NCI-H510A treated with DMSO at 0.1 percent for 48 hours (cell line): Measurements from ENCODE around the gene TULP4.

Experiments used
- DNase-seq: peaks from one replicate; lab custom pipeline; 2025; lab: John Stamatoyannopoulos, UW

The TULP4 gene

GRCh38 chr6:158312165-158312564 is at the start of gene TULP4:
Gene TULP4, plus strand, starts transcription at chr6:158312465. Its CDS starts 1,552 bp downstream, at chr6:158314017.
- no peak for DNase-seq

- no peak for DNase-seq
Observed at GRCh38 chr6:158262755-158263154, 49.5 kb upstream of the TULP4 start.

- DNase-seq = no peak
Observed at GRCh38 chr6:158264180-158264579, 48.1 kb upstream of the TULP4 start.

- DNase-seq = no peak
Observed at GRCh38 chr6:158266131-158266530, 46.1 kb upstream of the TULP4 start.

GRCh38 chr6:158268361-158269147 is 43.7 kb upstream of the TULP4 start:
- DNase-seq = no peak

- DNase-seq = no peak
Observed at GRCh38 chr6:158269657-158270056, 42.6 kb upstream of the TULP4 start.

GRCh38 chr6:158270389-158271127 is 41.7 kb upstream of the TULP4 start:
- DNase-seq = no peak

- DNase-seq = no peak
Observed at GRCh38 chr6:158272324-158272723, 39.9 kb upstream of the TULP4 start.

- DNase-seq = no peak
Observed at GRCh38 chr6:158278004-158278403, 34.3 kb upstream of the TULP4 start.

- DNase-seq = no peak
Observed at GRCh38 chr6:158279615-158280014, 32.6 kb upstream of the TULP4 start.

GRCh38 chr6:158283304-158283980 is 28.8 kb upstream of the TULP4 start:
- no peak for DNase-seq

- DNase-seq = no peak
Observed at GRCh38 chr6:158284007-158284875, 28.0 kb upstream of the TULP4 start.

GRCh38 chr6:158284876-158285655 is 27.2 kb upstream of the TULP4 start:
- no peak for DNase-seq

- DNase-seq = no peak
Observed at GRCh38 chr6:158285656-158286021, 26.6 kb upstream of the TULP4 start.

GRCh38 chr6:158286413-158286812 is 25.9 kb upstream of the TULP4 start:
- no peak for DNase-seq

GRCh38 chr6:158287047-158287446 is 25.2 kb upstream of the TULP4 start:
- DNase-seq = no peak

GRCh38 chr6:158290040-158290439 is 22.2 kb upstream of the TULP4 start:
- DNase-seq = no peak

GRCh38 chr6:158290659-158291058 is 21.6 kb upstream of the TULP4 start:
- no peak for DNase-seq

GRCh38 chr6:158292016-158292415 is 20.2 kb upstream of the TULP4 start:
- no peak for DNase-seq

- DNase-seq = no peak
Observed at GRCh38 chr6:158293122-158293521, 19.1 kb upstream of the TULP4 start.
